HG03558 (cell line): ENCODE results near the gene LGR4.
A peak's percentile ranks its signal among the peaks of the same experiment; 100 is the strongest.
"Not testable (repeated sequence)": the region's sequence is repeated elsewhere in the genome, so short reads cannot be mapped to it uniquely, and the experiment has no call there.

Source experiments
- ATAC-seq: cut with Tn5 transposase; IDR thresholded peaks from one replicate; pipeline ENCODE4 v1.9.1; 2021; ENCODE audit warnings: moderate number of reproducible peaks; ENCODE audit not compliant: unreplicated experiment; ENCODE audit errors: extremely low read depth

The LGR4 gene, protein sequence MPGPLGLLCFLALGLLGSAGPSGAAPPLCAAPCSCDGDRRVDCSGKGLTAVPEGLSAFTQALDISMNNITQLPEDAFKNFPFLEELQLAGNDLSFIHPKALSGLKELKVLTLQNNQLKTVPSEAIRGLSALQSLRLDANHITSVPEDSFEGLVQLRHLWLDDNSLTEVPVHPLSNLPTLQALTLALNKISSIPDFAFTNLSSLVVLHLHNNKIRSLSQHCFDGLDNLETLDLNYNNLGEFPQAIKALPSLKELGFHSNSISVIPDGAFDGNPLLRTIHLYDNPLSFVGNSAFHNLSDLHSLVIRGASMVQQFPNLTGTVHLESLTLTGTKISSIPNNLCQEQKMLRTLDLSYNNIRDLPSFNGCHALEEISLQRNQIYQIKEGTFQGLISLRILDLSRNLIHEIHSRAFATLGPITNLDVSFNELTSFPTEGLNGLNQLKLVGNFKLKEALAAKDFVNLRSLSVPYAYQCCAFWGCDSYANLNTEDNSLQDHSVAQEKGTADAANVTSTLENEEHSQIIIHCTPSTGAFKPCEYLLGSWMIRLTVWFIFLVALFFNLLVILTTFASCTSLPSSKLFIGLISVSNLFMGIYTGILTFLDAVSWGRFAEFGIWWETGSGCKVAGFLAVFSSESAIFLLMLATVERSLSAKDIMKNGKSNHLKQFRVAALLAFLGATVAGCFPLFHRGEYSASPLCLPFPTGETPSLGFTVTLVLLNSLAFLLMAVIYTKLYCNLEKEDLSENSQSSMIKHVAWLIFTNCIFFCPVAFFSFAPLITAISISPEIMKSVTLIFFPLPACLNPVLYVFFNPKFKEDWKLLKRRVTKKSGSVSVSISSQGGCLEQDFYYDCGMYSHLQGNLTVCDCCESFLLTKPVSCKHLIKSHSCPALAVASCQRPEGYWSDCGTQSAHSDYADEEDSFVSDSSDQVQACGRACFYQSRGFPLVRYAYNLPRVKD

DNA sequence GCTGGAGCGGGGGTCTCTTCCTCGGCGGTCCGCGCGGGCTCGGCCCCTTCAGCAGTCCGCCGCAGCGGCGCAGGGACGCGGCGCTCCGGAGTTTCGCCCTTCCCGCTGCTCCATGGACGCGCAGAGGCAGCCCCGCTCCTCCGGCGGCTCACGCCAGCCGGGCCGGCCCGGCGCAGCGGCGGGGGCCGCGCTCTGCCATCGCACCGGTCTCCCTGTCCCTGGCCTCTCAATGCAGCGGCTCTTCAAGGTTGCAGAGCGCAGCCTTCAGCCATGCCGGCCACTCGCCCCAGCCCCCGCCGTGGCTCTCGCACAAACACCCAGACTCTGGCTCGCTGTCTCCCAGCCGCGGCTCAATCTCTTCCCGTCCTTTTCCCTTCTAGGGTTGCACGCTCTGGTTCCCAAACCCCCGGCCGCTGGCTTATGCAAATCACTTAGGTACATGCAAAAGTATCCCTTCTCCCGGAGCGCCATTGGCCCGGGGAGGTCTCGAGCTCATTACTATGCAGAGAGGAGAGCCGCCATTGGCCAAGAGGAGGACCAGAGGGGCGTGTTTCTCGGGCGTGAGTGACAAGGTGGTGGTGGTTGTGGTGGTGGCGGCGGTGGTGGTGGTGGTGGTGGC is at the start of gene LGR4:
LGR4 (minus strand) TSS at position 393 of the 619 bp plus-strand sequence. CDS start 488 bp downstream, outside the sequence.
- peak; percentile 77 for ATAC-seq

DNA sequence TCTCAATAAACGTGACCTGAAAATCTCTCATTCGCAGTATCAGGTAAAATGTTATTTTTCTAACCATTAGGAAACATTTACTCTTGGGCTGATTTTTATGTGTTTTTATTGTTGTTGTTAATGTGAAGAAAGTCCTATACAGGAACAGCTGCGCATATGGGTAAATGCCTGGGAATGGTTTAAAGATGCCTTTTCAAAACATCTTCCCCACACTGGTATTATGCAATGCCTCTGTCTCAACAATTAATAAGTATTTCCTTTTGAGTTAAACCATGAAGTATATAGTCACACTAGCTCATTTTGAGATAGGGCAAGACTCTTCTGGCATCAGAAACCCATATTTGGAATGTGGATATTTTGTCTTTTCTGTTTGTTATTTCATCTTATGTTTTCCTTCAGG is 47.6 kb upstream of the LGR4 start:
- ATAC-seq, result no peak

DNA sequence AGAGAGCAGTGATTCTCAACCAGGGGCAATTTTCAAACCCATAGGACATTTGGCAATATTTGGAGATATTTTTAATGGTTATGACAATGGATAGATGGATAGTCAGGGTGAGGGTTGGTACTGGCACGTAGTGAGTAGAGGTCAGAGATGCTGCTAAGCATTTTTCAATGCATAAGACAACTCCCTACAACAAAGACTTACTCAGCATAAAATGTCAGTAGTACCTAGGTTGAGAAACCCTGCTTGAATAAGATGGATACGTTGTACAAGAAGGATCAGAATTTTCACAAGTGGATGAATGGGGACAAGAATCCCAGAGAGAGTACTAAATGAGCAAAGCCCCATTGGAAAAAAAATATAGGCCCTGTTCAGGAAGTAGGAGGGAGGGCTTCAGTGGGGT is 45.9 kb upstream of the LGR4 start:
- no peak for ATAC-seq

DNA sequence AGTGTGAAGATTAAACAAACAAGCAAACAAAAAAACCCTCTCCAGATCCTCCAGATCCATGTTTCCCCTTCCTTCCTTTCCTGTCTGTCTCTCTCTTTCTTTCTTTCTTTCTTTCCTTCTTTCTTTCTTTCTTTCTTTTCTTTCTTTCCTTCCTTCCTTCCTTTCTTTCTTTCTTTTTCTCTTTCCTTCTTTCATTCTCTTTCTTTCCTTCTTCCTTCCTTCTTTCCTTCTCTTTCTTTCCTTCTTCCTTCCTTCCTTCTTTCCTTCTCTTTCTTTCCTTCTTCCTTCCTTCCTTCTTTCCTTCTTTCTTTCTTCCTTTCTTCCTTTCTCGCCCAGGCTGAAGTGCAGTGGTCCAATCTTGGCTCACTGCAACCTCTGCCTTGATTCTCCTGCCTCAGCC is 44.9 kb upstream of the LGR4 start:
- not testable (repeated sequence) for ATAC-seq

DNA sequence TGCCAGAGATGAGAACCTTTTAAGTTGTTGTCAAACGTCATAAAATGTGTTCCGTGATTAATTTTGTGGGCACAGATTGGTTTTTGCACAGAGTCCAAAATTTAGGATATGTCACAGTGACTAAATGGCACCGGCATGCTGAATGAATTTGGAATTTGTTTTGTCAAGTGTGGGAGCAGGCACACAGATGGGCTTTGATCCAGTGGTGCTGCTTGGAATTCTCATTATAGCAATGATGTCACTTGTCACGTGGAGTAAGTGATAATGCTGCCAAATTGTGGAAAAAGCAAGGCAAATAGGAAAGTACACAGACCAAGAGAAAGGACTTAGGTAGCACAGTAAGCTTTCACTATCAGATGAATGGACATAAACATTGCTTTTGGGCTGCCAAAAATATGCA is 42.0 kb upstream of the LGR4 start:
- no peak for ATAC-seq

DNA sequence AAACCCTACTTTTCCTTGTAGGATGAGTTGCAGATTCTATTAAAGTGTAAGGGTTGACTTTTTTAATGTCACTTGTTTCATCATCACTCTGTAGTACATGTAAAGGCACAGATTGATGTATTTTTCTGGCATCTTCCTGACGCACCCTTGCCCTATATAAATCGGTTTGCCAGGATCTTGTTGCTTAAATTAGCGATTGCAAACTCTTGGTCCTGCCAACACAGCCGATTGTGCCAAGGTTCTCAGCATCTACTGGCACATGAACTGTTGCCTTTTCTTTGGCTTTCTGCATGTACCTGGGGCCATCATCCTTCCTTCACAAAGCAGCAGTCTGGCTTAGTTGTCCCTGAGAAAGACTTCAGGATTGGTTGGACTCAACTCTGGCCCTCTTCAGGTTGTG is 41.5 kb upstream of the LGR4 start:
- no peak for ATAC-seq

DNA sequence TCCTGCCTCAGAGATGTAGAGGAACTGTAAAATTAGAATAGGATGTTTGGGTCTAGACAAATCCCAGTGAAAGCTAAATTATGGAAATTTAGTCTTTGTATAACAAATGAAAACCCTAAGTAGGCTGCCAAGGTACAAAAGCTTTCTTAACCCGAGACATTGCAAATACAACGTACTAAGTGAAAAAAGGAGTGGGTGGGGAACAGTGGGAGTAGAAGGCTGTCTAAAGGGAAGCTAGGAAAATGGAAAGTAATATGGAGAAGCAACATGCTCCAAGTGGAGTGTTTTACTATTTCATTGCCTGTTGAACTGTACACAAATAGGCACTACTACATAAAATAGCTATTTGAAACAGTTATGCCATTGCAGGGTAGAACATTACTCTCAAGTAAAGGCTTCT is 40.8 kb upstream of the LGR4 start:
- ATAC-seq, result no peak

DNA sequence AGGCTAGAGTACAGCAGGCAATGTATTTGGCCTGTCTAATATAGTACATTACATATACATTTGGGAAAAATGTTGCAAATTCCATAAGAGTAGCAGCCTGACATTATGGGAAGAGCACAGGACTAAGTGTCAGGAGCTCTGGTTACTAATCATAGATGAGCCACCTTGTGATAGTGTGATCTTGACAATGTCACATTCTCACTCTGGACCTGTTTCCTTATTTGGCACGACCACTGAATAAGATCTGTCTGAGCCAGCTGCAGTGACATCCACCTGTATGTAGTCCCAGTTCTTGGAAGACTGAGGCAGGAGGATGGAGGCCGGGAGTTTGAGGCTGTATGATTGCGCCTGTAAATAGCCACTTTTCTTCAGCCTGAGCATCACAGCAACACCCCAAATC is 39.6 kb upstream of the LGR4 start:
- ATAC-seq, result no peak

DNA sequence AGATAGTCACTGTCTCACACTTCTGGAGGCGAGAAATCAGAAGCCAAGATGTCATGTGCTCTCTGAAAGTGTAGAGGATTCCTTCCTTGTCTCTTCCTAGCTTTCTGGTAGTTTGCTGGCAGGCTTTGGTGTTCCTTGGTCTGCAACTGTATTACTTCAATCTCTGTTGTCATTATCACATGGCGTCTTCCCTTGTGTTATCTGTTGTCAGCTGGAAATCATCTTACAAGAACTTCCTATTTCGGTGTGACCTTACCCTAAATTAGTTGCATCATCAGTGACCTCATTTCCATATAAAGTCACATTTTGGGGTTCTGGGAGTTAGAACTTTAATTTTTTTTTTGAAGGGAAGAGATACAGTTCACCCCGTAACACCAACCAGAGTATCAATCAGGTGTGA is 37.3 kb upstream of the LGR4 start:
- no peak for ATAC-seq

DNA sequence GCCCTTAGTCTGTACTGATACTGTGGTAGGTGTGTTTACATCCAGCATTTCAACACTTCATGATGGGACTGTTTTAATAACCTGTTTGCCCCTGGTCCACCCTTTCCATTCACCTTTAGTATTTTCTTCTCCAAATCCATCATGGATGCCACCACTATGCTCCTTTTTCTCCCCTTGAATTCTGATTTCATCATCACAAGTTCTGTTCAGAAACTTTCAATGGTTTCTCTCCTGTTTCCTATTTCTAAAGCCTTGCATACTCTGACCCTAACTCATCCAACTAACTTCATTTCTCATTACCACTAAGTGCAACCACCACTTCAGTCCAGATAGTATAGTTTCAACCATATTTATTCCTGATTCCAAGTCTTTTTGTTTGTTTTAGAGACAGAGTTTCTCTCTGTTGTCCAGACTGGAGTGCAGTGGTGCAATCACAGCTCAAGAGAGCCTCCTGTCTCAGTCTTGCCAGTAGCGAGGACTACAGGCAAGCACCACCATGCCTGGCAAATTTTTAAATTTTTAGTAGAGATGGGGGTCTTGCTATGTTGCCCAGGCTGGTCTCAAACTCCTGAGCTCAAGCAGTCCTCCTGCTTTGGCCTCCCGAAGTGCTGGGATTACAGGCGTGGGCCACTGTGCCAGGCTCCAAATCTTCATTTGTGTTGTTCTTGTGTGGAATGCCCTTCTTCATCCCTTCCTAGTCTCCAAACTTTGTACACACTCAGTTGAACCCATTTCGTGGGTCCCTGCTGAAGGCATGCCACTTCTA is 35.1 kb upstream of the LGR4 start:
- no peak for ATAC-seq

DNA sequence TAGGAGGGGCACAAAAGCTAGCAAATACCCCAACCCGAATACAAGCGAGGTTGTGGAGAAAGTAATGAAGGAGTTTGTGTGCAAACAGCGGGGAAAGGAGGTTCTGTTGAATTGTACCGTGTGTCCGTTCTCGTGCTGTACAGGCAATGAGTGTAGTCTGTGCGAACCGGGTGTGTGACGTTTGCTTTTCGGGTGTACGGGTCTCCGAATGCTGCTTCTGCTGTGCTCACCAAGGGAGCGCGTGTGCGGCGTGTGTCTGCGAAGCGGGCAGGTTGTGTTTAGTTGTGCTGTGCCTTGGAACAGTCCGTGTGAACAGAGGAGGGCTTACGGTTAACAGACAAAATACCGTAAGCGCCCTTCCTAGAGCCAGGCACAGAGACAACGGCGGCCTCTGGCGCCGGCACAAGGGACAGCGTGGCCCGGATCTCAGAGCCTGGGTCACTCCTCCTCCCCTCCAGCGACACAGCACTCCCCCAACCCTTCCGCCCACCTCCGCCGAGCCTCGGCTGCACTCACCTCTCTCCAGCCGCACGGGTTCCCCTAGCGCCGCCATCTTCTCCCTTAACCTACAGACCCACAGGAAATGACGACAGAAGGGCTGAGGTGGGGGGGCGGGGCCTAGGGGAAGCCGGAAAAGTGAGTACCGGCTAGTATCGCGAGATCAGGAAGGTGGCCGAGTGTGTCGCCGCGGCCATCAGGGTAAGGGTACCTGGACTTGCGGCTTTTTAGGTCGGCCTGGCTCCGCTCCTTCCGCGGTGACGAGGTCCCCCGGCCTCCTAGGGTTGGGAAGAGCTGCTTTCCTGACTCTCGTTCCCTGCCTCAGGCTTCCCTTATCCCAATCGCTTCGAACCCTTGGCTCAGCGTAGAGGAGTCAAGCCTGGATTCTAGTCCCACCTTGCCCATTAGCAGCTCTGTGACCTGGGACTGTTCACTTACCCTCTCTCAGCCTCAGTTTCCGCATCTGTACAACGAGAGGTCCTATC is 33.9 kb upstream of the LGR4 start, which contains the start of gene LIN7C:
LIN7C (minus strand) TSS at position 570 of the 983 bp plus-strand sequence; CDS start at position 553, 17 bp downstream.
- peak; percentile 89 for ATAC-seq

DNA sequence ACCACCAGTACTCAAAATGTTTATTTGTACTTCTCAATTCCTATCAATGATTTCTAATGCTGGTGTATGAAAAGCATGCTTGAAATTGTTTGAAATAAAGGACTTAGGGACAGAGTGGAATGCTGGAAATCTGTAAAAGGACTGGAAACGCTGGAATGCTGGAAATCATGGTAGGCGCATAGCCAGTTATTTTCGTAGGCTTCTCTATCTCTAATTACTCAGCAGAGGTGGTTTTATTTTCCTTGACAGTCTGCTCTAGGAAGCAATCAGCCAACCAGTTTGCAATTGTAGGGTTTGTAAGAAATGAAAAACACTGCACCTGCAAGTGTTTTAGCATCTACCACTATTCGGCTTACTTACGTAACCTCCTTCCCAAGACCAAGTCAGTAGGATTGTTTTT is 33.2 kb upstream of the LGR4 start:
- no peak for ATAC-seq

DNA sequence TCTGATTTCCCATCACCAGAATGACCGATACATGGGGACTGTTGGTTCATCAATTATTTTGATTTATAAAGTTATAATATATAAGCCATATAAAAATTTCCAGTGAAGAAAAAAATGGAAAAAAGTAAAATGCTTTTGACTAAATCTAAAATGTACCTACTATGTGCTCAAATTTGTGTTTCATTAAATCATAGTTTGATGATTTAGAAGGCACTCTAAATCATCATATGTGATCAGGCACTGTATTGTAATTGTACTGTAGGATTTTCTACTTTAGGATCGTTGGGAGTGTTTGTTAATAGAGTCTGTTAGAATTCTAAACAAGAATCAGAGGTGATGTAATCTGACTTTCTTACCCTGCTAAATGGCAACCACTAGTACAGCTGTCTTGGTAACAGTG is 31.6 kb upstream of the LGR4 start:
- ATAC-seq, result no peak

DNA sequence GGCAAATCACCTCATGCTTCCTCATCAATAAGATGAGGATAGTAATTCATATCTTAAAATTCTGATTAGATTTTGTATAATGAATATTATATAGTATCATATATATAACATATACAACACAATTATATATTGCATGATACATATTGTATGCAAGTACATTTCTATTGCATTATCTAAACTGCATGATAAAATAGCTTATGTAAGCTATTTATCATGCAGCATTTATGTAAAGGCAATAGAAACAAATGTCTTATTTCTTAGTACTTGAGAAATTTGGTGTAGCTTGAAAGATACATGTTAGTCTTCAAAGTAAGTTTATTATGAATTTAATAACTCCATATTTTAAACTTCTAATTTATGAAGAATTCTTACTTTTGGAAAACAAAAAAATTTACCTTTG is 28.5 kb upstream of the LGR4 start:
- no peak for ATAC-seq

DNA sequence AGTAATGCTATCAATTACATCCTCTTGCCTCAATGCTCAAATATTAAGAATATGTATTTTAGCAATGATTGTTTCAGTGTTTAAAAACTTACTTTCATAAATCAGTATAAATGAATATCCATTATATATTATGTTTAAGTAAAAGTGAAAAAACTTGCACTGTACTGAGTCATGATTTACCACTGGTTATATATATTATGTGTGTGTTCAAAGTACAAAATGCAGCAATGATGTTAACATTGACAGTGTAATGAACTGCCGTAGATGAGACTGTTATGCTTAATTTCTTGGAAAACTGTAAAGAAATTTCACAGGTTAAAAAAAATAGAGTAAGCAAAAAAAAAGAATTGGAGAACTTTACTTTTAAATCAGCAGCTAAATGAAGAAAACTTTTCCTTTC is 25.3 kb upstream of the LGR4 start:
- no peak for ATAC-seq

DNA sequence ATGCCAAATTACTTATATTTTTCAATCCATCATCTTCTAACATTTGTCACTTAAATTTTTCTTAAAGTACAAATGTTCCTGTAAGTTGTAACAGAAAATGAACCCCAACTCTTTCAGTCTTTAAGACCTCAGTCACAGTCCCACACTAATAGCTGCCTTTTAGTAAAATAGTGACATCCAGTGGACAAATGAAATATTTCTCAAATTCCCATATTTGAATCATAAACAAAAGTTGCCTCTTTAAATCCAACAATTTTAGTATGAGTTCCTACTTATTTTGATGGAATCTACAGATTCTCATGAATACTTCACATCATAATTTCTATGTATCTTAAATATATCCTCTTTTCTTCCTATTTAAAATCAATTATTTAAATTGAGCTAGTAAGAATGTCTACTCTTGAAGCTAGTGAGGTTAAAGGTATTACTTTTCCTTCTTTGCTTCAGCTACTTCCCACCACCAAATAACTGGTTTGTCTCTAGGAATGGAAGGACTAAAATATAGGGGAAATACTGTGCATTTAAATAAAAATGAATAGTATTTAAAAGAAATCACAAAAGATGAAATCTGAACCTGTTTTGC is 24.8 kb upstream of the LGR4 start:
- ATAC-seq, result peak; percentile 54

DNA sequence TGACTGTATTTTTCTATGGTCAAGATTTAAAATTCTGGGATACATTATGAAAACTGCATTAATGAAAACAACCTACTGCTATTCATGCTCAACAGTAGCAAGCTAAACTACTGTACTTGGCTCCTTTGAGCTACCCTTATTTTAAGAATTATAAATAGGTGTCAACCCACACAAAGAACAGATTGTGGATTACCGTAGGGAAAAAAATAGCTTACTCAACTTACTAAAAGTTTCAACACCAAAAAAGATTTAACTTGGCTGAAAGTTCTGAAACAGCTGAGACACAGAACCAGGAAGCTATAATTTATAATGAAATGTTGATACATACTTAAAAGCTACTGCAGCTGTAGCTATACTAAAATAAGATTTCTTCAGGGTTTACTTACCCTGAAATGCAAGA is 23.9 kb upstream of the LGR4 start:
- no peak for ATAC-seq

DNA sequence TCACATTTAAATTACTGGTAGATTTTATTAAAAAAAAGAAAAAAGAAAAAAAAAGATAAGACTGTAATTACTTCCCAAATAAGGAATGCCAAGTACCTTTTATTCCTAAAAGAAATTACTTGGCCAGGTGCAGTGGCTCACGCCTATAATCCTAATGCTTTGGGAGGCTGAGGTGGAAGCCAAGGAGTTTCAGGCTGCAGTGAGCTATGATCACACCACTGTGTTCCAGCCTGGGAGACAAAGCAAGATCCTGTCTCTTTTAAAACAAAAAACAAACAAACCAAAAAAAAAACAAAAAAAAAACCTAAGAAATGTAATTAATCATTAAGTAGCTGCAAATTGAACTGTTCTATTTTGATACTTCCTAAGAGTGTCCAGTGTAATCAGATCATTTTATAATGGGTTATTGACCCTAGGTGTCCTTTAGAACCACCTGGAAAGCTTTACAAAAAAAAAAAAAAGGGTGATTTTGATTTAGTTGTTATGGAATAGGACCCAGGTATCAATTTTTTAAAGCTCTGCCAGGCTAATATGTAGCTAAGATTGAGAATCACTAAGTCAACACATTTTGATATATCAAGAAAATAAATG is 23.2 kb upstream of the LGR4 start:
- no peak for ATAC-seq
